ENCODE data around the gene ATG4A.

The ATG4A gene

DNA sequence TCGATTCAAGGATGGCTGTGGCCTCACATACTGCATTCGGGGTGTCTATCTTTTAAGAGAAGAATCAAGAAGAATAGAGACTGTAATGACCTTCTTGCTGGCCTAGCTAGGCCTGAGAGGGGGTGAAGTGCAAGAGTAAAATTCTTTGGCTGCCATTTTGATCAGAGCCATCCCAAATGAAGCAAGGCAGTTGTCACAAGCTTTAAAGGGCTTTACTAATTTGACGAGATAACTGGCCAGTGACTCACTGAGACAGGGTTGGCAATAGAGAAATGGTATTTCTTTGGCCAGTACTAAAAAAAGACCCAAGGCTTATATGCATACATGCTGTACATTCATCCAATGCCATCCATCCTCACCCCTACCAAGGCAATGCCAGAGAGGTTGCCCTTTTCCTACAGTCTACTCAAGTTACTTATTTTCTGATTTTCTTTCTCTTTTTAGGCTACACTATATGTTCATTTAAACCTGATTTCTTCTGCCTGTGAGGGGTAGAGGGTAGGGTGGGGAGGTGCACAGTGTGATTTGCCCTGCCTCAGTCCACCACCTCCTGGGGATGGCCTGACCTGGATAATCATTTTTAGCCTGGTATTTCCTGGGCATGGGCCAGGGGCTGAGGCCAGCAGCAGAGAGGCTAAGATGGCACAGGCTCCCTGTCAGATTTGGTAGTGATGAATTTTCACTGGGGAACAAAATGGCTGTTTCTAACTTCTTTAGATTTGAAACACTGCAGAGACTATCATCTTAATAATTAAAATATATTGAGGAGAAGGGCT, 32.2 kb downstream of the ATG4A start:
- DNase-seq, result no peak

DNA sequence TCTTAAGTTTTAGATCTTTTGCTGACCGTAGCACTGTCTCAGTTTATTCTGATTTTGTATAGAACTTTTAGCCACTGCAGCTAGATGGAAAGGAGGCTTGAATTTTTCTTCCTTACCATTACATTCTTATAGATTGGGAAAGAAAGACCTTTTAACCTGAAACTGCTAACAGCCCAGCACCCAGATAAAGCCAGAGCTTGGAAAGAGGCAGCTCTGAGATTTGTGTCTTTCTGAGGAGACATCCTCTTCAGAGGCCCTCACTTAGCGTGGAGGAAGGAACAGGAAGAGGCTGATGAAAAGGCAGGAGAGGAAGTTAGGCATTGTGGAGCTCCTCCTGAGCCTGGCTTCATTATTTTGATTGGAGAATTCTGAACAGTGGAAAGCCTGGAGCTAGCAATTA, 35.1 kb downstream of the ATG4A start:
- no peak for DNase-seq

DNA sequence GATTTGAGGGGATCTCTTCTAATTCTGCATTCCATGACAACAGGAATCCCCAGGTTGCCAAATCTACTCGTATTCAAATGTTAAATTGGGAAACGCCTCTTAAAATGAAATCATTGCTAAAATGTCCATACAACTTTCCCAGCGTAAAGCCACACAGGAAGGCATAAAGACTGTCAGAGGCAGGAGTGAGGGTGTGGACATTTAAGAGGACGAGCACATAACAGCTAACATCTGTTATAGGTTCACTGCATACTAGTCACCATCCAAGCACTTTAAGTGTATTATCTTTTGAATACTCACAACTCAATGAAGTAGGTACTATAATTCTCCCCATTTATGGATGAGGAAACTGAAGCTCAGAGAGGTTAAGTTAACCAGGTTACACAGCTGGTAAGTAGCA, 35.6 kb downstream of the ATG4A start:
- no peak for DNase-seq

- DNase-seq, result no peak
These were observed 39.3 kb downstream of the ATG4A start for GRCh38 chrX:108130889-108131288.

GRCh38 chrX:108131471-108131870, 39.9 kb downstream of the ATG4A start:
- DNase-seq, result no peak

DNA sequence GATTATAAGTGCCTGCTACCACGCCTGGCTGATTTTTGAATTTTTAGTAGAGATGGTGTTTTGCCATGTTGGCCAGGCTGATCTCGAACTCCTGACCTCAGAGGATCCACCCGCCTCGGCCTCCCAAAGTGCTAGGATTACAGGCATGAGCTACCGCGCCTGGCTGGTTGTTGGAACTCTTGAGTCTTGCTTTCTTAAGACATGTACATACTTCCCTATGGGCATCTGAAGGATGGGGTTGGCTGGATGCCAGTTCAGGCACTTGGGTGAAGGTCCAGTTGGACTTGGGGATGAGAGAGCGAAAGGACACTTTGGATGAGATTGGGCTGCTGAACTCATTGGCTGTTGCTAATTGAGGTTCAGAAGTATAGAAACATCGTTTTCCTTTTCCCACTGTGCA, 40.5 kb downstream of the ATG4A start:
- no peak for DNase-seq

DNA sequence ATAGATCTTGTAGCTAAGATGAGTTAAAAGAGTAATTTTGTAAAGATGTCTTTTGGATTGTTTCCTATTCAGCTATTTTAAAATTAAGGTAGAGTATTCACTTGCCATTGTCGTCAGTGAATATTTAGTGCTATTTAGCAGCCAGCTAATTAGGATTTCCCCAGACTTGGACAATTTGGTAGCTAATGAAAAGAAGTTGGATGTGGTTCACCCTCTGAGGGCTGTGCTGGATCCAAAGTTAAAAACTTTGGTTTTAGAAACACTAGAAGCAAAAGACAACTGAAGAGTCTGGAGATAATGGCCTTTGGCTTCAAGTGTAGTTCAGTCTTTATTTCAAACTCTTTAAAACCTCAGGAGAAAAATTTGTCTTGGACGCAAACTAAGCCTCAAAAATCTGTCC, 41.3 kb downstream of the ATG4A start:
- DNase-seq, result no peak

DNA sequence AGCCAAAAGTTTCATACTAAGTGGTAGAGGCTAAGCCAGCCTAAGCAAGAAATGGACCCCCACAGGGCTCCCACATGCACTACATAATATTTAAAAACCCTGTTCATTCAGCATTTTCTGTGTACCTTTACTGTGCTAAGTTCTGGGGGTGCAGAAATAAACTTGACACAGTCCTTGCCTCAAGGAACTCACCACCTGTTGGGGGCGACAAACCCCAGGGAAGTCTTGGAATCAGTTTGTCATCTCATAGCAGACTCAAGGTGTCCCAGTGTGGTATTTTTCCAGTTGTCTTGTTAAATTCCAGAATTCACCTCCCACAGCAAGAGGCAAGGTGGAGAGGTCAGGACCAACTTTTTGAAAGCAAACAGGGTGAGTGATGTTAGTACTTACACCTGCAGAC, 43.1 kb downstream of the ATG4A start:
- DNase-seq, result no peak

DNA sequence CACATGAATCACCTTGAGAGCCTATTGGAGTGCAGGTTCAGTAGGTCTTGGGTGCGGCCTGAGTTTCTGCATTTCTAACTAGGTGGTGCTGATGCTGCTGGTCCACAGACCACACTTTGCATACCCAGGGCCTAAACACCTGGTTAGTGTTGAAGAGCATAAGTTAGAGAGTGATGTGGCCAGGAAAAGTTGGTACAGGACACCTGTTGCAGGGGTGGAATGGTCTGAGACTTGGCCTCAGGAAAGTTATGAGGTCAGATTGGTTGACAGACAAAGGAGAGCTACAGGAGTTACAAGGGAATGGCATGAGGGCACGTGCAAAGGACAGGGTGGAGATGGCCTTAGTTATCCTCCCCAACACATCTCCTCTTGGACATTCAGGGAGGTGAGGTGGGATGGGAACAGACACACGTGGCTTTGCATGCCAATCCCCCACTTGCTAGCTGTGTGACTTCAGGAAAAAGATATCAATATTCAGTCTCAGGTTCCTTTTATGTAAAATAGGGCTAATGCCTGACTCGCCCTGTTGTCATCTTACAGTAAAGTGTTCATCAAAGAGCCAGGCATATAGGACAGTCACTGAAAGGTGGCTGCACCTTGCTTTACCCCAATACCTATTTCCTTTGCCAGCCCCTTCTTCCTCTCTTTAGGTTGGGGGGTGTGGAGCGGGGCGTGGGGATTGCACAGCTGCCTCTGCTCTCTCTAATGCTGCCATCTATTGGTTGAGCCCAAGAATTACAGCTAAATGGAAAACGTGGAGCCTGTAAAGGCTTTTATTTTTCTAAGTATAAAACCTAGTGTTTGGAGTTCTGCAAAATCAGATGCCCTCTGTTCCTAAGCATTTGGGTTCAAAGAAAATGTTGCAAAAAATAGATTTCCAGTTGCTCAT, 47.5 kb downstream of the ATG4A start:
- DNase-seq, result no peak

GRCh38 chrX:108148524-108148923, 56.9 kb downstream of the ATG4A start:
- no peak for DNase-seq

DNA sequence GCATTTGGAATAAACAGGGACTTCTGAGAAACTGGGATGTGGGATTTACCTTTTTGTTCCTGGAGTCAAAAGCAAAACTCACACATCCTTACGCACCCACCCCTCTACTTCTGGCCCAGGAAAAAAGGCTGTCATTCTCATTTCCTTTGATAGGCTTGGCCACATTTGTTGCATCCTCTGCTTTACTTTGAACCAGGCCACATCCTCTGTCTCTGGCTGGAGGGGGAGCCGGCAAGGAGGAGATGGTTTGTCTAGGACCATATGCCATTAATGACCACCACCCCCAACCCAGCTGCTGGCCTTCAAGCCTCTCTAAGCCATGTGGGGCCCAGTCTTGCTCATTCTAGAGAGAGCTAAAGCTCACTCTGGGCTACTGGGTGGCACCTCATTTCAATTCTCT, 64.5 kb downstream of the ATG4A start:
- no peak for DNase-seq

- no peak for DNase-seq
These were observed 65.4 kb downstream of the ATG4A start for GRCh38 chrX:108156934-108157466.

DNA sequence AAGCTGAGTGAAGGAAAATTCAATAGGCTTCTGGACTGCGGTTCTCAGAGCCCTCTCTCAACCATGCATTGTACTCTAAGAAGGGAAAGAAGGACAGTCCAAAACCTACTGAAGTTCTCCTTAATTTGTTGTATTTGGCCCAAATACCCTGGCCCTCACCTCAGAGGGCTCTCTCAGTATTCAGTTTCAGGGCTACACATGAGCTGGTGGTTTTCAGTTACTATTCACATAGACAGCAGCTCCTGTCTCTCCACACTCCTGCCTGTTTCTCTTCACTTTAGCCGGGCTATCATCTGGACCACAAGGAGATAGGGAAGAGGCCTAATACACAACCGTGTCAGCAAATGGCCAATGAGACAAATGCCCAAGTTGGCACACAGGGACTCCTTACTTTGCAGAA, 66.0 kb downstream of the ATG4A start:
- no peak for DNase-seq

DNA sequence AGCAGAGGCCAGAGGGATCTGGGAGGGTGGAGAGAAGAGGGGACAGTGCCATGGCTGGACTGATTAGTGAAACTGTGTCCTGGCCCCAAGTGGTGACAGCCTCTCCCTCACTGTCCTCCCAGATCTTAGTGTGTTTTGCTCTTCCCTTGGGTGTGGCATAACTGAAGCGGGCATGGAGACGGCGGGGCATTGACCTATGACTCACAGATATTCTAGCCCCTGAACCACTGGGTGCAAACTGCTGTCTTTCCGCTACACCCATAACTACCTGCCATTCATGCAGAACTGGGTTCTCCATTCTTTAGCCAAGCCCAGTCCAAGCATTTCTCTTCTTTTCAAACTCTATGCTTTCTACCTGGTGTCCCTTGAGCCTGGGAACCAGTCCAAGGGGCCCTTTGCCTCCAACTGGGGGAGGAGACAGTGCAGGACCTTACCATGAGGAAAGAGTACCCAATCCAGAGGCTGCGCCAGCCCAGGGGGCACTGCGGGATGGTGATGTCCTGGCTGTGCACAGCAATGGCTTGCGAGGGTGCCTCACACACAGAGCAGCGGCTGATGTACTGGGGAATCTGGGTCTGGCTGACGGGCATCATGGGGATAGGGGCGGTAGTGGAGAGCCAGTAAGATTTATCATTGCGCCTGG, 67.6 kb downstream of the ATG4A start:
- DNase-seq, result no peak

DNA sequence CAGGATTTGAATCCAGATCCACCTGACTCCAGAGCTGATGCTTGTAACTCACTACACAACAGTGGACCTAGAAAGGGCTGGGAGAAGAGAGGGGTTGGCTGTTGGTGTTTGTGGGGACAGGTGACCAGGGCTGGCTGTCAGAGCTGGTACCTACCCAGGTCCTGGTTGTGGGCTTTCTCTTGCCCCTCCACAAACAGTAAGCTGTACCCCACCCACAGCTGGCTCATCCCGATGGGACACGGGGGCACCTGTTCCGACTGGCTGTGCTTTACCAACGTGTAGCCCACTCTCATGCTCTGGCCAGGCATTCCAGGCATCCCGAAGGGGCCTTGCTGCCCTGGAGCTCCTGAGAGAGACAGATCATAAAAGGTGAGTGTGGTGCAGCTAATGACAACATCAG, 68.7 kb downstream of the ATG4A start:
- DNase-seq, result no peak

DNA sequence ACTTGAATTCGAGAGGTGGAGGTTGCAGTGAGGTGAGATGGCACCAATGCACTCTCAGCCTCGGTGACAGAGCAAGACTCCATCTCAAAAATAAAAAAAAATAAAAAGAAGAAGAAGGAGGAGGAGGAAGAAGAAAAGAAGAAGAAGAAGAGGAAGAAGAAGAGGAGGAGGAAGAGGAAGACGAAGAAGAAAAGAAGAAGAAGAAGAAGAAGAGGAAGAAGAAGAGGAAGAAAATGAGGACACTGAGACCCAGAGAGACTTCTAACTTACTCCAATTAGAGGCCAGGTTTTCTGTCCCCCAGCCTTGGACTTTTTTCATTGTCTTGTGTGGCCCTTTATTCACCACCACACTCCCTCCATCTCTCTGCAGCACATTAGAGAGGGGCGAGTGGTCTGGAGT, 70.7 kb downstream of the ATG4A start:
- no peak for DNase-seq

- DNase-seq, result no peak
These were observed 71.9 kb downstream of the ATG4A start for GRCh38 chrX:108163333-108164082.

DNA sequence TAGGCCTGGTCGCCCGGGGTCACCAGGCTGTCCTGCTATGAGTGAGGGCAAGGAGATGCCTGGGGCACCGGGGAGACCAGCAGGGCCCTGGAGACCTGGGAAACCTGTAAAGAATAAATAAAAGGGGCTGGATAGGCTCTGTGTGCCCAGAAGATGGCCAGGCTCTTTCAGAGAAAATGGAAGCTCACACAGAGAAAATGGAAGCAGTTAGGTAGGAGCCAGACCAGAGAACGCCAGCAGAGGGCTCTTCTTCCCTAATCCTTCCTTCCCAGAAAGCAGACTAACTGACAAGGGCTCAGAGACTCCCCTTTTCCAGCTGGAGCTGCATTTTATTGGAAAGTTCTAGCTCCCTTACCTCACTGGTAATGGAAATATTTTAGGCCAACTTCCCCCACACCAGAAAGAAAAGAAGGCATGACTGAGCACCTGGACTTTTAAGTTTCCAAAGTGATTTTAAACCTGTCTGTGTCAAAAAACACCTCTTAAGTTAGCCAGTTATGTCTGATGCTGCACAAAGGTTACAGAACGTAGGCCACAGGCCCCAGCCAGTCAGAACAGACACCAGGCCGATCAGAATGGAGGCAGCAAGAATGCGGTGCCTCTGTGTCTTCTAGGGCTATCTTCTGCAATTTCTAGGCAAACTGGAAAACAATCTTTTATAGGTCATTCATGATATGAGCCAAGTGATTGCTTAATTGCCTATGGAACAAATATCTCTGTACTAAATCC, 74.0 kb downstream of the ATG4A start:
- DNase-seq, result no peak

- DNase-seq, result no peak
These were observed 75.8 kb downstream of the ATG4A start for GRCh38 chrX:108167211-108167872.

DNA sequence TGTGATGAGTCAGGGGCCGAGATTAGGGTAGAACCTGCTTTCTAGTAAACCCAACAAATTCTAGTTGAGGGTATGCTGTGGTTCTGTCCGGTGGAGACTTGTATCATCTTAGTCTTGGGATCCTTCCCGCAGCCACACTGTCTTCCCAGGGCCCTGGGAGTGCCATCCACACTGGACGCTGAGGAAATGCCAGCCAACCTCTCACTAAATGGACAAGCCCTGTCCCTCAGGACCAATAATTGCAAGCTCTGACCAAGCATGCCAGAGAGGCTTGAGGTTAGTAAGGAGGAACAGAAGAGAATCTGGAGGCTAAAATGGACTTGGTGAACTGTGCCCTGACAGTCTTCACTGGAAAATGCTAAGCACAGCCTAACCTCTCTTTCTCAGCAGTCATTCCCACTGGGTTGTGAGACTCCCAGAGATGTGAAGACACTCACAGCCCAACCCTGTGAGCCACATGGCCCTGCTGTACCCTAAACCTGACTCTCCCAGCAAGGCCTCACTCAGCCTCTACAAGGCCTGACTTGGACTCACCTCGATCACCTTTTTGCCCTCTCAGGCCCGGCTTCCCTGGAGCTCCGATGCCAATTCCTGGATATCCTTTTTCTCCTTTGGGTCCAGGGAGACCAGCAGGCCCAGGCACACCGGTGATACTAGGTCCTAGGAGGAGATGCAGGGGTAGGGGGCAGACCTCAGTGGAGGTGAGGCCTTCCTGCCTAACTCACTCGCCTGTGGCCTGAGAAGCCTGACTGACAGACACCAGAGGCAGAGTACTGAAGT, 77.6 kb downstream of the ATG4A start:
- DNase-seq, result no peak

DNA sequence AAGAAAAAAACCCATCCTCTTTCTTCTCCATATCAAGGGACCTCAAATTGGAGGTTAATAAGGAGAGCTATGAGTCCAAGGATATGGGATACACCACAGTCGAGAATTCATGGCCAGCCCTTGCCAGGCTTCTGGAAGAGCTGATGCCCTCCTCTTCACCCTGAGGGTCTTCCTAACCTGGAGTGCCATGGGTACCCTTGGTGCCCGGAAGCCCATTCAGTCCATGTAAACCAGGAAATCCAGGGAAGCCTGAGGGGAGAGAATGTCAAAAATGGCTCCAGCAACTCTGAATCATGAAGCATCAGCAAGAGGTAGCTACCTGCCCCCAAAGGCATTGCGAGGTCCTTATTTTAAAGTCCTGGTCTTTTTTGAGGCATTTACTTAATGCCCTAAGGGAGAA, 78.2 kb downstream of the ATG4A start:
- no peak for DNase-seq

Measured in stimulated activated CD4-positive, alpha-beta T cell treated with anti-CD3 and anti-CD28 coated beads, Interleukin-4, amount 100 ng/mL, for 4 hours (primary cell).